Activated effector memory CD4-positive, alpha-beta T cell treated with Interleukin-2 at 50 U/mL for 16 hours (primary cell): ENCODE data around the gene STX16.

ENCODE experiments used
- DNase-seq: peaks from one replicate; pipeline ENCODE4 v3.0.0-alpha.2; 2020

STX16 gene

GRCh38 chr20:58678806-58679205 lies 27.7 kb downstream of the STX16 start:
- no peak for DNase-seq

DNA sequence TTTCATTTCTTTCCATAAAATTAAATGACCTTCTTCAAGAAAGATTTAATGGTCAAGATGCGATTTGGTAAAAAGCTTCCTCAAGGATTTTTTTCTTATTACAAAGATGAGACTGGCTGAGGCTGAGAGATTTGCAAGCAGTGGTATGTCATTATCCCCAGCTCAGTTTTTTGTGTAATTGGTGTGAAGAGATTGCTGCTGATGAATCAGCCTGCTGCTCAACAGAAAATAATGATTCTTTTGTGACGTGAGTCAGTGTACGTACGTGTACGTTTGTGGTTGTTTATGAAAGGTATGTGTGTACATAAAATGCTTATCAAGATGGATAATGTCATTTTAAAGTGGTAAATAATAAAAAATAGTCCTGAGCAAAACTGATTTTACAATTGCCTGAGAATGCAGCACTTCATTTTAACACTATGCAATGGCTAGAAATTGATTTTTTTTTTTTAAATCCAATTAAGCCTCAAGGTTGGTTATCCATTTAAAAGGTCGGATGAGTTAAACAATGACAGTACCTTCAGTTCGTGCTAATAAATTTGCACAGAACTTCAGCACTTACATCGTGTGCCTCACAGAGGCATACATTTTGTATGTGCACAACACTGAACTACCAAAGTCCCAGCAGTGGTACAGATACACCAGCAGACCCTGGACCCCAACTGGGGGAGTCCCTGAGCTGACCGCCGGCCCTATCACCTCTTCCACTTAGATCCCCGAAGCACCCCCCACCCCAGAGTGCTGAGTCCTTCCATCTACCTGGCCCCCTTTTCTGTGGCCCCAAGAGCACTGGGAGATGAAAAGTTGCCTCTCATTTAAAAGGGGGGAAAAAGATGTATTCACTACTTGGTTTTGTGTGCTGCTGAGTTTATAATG lies 31.8 kb downstream of the STX16 start:
- no peak for DNase-seq

- DNase-seq = no peak
Observed at GRCh38 chr20:58684291-58684690, 33.2 kb downstream of the STX16 start.

DNA sequence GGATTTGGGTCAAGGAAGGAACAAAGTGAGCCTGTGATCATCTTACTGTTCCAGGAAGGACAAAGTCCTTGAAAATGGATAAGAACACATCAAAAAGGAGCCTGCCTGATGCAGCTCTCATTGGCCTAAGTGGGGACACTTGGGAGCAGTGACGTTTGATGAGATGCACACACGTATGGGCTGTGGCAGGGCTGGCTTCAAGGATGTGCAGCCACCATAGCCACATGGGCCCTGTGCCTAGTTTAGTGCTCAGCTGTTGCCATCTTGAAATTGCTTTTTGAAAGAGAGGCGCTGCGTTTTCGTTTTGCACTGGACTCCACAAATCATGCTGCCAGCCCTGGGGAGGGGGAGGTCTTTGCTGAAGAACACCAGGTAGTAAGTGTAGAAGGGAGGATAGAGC lies 34.9 kb downstream of the STX16 start:
- DNase-seq = no peak

GRCh38 chr20:58688414-58688813 lies 37.3 kb downstream of the STX16 start:
- DNase-seq = no peak

- no peak for DNase-seq
Observed at GRCh38 chr20:58688840-58689239, 37.8 kb downstream of the STX16 start.

- DNase-seq = no peak
Observed at GRCh38 chr20:58690396-58691135, 39.5 kb downstream of the STX16 start.

- no peak for DNase-seq
Observed at GRCh38 chr20:58691773-58692578, 40.9 kb downstream of the STX16 start.

DNA sequence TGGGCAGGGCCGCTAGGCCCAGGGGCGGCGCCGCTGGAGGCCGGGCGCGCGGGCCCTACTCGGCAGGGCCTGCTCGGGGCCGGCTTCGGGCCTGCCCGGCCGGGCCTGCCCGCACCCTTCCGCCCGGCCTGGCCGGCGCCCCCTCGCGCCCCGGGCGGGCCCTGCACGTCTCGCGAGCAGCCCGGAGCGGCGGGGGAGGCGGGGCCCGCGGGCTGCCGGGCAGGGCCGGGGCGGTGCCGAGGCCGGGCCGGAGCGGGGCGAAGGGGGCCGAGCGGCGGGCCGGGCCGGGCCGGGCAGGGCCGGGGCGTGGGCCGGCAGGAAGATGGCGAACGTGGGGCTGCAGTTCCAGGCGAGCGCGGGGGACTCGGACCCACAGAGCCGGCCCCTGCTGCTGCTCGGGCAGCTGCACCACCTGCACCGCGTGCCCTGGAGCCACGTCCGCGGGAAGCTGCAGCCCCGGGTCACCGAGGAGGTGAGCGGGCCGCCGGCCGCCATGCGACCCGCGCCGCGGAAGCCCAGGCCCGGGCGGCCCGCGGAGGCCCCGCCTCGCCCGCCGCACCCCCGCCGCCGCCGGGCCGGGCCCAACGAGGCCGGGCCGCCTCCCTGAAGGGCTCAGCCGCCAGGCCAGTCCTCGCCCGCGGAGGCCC lies 41.6 kb downstream of the STX16 start, which contains the start of gene NPEPL1:
Gene NPEPL1, plus strand, starts transcription at position 222 of the 647 bp plus-strand sequence. Its CDS starts 101 bp downstream, at position 323.
- peak; percentile 51 for DNase-seq

GRCh38 chr20:58693226-58694006 lies 42.3 kb downstream of the STX16 start:
- DNase-seq = peak; percentile 13

GRCh38 chr20:58694241-58695083 lies 43.4 kb downstream of the STX16 start:
- no peak for DNase-seq

DNA sequence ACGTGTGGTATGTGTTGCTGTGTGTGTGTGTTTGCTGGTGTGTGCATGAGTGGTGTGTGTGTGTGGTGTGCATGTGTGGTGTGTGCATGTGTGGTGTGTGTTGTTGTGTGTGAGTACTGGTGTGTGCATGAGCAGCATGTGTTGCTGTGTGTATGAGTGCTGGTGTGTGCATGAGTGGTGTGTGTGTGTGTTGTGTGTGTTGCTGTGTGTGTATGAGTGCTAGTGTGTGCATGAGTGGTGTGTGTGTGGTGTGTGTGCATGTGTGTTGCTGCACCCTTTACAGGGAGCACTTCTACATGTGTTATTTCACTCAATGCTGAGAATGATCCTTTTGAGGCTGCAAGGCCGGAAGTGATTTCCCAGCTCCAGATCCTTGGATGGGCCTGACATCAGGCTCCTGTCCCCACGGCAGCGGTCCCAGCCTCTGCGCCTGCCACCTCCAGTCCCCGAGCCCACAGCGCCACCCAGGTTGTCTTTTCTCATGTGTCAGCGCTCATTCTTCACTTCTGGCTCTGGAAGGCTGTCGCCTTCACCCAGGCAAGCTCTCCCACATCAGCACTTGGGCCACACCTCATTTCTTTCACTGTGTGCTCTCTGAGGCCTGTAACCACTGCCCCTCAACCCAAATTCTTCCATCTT lies 44.1 kb downstream of the STX16 start:
- DNase-seq = no peak

- DNase-seq = no peak
Observed at GRCh38 chr20:58695895-58696375, 44.9 kb downstream of the STX16 start.

DNA sequence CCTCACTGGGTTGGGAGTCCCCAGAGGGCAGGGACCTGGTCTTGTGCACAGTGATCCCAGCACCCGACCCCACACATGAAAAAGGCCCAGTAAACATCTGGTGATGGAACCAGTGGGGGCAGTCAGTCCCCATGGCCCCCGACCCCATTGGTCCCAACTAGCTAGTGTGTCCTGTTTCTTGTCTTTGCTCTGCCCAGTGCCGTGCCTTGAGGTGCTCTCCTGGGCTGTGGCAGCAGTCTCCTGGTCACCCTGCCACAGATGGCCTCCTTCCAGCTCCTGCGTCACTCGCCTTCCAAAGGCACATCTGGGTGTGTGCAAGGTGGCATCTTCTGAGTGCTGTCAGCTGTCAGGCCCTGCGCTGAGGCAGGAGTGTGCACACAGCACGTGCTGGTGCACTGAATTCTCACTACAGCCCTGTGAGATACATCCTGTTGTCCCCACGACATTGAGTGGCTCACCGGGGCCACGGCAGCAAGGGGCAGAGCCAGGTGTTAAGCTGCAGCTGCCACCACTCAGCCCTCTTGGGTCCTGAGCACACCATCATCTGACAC lies 45.4 kb downstream of the STX16 start:
- no peak for DNase-seq

GRCh38 chr20:58697201-58697866 lies 46.3 kb downstream of the STX16 start:
- DNase-seq = no peak

DNA sequence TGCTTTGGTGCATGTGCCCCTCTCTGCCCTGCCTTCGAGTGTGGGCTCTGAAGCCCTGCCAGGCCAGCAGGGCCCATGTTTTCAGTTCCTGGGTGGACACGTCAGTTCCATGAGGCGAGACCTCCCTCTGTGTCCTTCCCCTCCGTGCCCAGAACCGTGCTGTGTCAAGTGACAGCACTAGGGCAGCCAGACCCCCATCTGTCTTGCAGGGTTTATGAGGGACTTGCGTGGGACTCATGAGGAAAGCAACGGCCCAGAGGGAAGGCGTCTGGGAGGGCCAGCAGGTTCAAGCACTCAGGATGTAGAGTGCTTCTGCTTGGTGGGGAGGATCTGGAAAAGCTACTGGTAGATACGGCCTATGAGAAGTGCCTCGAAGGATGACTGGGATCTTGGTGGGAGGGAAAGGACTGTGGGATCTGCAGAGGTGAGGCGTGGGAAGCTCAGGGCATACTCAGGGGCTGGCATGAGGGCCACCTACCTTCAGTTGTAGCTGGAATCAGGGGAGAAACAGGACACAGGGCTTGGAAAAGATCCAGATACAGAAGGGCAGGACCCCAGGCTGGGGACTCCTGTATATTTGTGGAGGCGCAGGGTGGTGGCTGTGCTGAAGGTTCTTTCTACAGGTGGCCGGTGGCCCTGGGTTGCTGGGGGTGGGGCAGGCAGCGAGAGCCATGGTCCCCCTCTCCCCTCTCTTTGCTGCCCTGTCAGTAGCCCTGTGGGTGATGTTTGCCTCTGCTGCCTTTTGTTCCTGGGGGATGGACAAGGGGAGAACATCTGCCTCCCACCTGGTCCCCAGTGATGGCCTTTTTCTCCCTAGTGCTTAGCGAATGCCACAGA lies 47.0 kb downstream of the STX16 start:
- no peak for DNase-seq

DNA sequence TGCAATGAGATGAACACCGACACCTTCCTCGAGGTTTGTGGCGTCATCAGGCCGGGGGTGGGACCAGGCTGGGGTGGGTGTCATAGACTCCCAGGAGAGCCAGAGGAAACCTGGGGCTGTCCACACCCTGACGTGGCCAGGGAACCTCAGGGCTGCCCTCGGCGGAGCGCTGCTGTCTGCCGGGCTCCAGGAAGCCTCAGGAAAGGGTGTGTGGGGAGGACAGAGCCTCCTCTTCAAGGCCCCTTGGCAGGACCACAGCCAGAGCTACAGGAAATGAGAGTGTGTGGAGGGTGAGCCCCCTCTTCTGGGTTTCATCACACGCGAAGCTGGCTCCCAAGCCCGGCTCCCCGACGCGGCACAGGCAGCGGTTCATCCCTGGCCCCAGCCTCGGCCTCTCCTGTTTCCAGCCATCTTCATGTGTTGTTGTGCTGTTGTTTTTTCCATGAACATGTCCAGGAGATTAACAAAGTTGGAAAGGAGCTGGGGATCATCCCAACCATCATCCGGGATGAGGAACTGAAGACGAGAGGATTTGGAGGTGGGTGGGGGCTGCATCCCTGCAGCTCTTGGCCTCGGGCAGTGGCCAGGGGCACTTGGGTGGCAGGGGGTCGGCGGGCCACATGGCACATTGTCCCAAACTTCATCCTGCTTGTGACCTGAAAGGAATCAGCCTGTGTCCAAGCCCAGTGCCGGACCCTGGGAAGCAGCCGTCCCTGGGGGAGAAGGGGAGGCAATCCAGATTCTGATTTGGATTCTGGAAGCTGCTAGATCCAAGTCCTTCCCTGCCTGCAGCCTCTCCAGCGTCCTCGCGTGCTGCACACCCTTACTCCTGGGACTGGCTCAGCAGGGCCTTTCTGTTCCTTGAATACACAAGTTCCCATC lies 47.9 kb downstream of the STX16 start:
- no peak for DNase-seq
